GM20431 (cell line): ENCODE results near the gene VSIG1.

Source experiments
- in situ Hi-C: fragments of 300-500 bp; cut with MseI, MboI; formaldehyde crosslinking; loops from one replicate; pipeline ENCODE4 v1.15.0; 2020; ENCODE audit warnings: low sequenced_read_pairs; ENCODE audit not compliant: unreplicated experiment

Gene VSIG1

DNA sequence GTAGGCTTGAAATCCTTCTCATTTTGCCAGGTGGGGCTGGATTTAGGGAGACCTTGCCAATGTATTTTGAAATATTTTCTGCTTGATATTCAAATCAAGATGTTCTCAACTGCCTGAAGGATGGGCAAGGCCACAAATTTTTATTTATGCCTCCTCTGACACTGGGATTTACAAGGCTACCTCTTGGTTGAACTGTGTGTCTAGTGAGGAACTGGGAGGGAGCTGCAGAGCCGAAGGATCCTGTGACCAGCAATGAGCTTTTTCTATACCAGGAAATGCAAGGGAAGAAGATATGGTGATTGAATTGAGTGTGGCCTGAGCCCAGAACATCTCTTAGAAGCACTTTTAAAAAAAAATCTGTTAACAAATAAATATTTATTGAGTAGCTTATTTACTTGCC, 14.9 kb downstream of the VSIG1 start:
- in situ Hi-C loops: no loop called here

DNA sequence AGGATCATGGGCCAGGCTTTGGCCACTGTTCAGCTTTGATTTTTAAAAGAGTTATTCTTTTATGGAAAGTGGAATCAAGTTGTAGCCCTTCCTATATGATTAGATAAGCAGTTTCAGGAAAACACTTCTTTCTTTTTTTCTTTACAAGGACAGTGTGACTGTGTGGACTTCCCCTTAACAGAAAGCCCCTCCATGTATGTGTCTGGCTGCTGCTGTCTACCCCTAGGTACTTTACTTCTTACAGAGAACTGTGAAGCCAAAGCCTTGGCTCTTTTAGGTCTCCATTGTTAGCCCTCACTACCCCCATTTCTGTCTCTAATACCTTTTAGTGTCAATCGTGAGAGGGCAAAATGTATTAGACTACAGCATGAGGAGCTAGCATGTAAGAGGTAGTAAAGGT, 19.1 kb downstream of the VSIG1 start:
- in situ Hi-C loops: no loop called here

DNA sequence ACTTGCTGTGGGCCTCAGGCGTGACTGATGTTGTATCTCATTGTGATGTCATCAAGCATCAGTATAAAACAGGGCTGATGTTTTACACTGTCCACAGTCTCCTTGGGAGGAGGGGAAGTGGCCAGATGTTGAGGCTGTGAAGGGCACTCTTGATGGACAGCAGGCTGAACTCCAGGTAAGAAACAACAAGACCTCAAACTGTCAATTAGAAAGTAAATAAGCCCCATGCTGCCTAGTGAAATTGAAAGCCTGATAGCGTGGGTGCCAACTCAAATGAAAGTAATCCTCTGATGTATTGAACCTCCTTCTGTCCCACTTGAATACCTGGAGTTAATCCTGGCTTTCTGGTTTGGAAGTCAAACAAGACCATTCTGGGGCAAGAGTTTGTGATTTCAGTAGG, 19.7 kb downstream of the VSIG1 start:
- in situ Hi-C loops: no loop called here

DNA sequence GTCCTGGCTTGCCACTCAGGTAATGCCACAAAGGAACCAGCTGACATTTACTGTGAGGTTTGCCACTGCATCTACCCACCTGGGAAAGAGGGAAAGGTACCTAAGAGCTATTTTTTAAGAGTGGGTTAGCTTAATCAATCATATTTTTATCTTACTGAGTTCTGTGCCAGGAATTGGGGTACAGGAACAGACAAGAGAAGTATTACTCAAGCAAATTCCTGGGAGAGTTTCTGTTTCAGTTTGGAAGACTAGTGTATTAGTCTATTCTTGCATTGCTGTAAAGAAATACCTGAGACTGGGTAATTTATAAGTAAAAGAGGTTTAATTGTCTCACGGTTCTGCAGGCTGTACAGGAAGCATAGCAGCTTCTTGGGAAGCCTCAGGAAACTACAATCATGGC, 23.3 kb downstream of the VSIG1 start:
- in situ Hi-C loops: no loop called here

DNA sequence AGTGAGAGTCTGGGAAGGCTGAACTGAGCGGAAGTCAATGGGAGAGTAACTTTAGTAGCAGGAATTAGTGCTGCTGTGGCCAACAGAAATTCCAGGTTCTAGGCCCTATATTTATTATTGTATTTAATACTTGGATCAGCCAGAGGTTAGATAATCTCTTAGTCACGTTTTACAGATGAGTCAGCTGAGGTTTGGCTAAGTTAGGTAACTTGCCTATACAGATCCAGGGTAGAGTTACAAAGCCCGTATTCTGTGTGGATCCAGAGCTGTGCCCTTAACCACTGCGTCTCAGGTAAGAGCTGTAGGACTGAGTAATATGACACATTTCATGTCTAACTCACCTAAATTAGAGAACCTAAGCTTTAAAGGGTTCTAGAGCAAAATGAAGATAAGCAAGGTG, 26.0 kb downstream of the VSIG1 start:
- in situ Hi-C loops: no loop called here

DNA sequence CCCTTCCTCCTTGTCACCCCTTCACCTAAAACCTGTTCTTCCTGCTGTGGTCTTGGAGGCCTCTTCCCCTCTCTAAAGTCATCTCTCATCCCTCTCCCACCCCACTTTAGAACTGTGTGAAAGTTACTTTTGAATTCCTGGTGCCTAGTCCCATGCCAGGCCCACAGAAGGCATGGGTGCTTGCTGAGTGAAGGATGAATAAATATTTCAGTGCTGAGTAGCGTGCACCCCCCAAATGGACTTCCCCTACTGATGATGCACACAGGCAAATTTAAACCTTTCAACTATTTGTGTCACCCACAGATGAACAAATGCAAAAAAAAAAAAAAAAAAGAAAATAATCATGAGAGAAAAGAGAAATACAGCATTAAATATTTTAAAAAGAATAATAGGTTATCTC, 26.7 kb downstream of the VSIG1 start:
- in situ Hi-C loops: no loop called here

DNA sequence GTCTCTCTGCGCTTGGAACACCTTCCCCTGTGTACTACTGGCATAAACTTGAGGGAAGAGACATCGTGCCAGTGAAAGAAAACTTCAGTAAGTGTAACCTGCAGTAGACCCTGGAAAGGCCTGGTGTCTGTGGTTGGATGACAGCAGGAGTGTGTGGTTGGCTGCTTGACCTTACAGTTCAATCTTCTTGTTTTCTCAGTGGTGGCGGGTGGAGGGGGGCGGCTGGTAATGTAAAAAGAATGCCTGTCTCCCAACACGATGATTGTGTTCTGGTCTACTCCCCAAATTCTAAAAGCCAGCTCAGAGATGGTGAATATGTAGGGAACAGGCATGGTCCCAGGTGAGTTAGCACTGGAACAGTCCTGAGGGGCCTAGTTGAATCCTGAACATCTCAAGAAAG, 27.9 kb downstream of the VSIG1 start:
- in situ Hi-C loops: no loop called here

DNA sequence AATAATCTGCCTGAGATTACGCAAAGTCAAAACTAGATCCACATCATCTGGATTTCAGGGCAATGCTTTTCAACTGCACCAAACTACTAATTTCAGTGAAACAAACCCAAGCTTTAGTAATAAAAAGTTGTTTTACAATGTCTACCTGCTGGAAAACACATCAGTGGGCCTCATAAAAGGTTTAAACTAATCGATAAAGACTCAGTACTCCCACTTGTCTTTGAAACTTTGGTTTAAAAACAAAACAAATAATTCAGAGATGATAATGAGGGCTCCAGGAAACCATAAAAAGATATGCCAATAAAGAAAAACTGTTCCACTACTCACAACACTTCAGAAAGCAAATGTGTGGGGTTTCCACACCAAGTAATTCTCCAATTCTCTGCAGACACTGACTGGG, 36.2 kb downstream of the VSIG1 start:
- in situ Hi-C loops: no loop called here

DNA sequence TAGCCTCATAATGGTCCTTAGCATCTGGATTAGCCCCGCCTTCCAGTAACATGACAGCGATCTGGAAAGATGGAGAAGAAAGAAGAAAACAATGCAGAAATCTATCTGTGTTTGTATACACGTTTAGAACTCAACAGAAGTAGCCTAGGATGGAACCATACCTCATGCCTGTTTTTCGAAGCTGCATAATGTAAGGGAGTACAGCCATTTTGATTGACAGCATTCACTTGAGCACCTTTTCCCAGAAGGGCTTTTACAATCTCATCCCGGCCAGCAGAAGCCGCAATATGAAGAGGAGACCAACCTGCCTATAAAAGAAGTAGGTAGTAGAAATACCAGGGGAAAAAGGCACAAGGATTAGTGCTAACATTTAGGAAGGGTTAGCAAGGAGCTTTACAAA, 42.9 kb downstream of the VSIG1 start:
- in situ Hi-C loops: no loop called here

DNA sequence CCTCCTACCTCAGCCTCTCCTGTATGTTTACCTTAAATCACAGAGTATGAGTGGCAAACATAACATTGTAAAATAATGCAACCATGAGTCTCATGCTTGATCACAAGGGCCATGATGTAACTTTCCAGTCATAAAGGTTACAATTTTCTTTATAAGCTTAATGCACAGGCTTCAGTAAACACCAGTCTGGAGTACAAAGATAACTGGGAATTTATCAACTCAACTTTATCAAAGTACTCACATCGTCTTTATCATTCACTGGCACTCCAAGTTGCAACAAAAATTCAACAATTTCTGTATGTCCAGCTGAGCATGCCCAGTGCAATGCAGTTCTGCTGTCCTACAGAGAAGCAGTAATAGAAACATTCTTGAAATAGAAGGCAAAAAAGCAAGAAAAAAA, 43.6 kb downstream of the VSIG1 start:
- in situ Hi-C loops: no loop called here

DNA sequence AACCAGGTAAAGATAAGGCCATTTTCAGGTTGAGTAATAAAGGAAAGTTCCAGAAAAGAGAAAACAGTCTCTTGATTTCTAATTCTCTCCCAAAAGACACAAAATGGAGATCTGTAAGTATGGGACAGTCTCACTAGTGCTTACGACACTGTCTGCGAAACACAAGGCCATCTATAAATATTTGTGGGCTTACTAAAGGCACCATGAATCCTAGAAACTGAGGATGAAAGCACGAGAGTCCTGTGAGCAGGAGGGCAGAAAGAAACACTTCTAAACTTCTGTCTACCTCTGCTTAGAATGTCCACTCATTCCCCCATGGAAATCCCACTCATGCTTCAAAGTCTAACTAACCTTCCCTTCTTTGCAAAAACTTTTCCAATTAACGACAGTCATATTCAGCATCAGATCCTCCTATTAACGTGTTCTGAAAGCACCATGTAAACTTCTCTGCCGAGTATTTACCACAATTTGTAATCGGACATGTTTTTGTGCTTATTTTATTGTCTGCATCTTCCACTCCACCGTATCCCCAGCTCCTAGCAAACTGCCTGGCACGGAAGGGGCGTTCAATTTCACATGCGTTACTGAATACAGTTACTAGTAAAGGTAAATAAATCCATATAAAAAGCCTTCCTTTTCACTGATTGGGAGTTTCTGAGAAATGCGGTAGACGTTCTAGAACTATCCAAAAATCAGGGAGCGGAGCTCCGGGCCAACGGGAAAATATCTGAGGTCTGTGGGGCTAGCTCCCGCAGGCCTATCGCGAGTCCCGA, 45.8 kb downstream of the VSIG1 start:
- in situ Hi-C loops: no loop called here

DNA sequence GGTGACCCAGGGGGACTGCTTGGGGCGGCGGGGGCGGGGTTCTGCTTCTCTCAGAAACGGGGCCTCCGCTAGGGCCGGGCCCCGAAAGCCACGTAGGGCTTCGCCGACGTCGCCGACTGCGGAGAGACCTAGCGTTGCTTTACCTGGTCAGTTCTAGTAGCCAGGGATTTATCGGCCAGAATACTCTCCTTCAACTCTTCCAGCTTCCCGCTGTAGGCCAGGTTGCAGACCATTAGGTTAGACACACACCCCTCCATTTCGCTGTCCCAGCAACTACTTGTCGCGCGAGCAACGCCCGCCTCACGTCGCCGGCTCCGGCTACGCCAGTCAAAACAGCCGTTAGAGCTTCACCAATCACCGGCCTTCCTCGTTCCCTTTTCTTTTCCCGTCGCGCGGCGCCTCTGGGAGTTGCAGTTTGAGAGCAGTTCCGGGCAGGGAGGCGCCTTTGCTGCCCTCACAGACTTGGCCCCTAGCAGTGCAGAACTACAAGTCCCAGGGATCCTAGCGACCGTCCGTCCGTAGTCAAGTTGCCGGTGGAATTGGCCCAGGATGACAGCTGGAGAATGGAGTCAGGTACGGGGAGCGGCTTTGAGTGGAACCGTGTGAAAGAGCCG, 46.5 kb downstream of the VSIG1 start, which contains the start of the genes ATG4A and PSMD10:
ATG4A (plus strand) TSS at position 515 of the 614 bp plus-strand sequence; CDS start at position 564, 49 bp downstream.
PSMD10 (minus strand) TSS at position 279 of the 614 bp plus-strand sequence; CDS start at position 257, 22 bp downstream.
- in situ Hi-C loops: no loop called here

DNA sequence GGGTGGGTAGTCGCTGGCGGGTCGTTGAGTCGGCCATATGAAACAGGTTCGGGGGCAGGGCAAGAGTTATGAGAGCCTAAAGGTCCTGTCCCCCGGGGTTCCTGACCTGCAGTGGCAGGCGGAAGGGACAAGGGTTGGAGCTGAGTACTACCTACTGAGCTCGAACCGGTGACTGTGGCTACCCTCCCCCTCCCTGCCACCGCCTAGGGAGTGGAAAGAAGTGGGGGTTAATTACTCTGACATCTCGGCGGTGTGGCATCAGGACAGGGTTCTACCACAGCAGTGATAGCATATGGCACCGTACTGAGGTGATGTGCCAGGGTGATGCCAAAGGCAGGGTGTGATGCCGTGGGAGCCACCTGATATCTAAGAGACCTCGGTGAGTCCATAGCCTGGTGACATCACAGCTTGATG, 47.0 kb downstream of the VSIG1 start:
- in situ Hi-C loops: no loop called here

DNA sequence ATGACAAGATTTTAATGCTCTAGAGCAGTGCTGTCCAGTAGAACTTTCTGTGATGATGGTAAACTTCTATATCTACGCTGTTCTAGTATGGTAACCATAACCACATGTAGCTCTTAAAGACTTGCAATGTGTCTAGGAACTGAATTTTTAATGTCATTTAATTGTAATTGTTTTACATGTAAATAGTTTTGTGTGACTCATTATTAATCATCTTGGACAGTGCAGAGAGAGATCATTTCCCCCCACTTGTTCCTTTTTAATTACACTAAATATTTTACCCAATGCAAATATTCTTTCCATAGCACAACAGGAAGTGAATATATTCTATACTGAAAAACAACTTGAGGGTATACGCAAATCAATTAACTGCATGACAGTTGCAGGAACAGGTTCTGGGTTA, 52.5 kb downstream of the VSIG1 start:
- in situ Hi-C loops: no loop called here

DNA sequence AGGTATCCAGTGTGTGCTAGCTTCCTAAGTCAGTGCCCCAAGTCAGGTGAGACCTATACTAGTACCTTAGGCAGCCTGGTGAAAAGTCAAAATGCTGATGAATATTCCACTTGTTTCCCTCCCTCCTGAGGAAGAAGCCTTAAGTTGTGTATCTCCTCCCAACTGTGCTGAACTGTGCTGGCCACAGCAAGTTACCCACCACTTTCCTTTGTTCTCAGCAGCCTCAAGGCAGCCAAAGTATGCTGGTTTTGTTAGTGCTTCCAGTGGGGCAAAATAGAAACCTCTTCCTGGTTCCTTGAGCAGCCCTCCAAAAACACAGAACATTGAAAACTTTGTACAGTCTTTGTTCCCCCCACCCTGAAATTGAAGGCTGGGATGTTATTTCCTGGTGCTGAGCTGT, 60.6 kb downstream of the VSIG1 start:
- in situ Hi-C loops: no loop called here

DNA sequence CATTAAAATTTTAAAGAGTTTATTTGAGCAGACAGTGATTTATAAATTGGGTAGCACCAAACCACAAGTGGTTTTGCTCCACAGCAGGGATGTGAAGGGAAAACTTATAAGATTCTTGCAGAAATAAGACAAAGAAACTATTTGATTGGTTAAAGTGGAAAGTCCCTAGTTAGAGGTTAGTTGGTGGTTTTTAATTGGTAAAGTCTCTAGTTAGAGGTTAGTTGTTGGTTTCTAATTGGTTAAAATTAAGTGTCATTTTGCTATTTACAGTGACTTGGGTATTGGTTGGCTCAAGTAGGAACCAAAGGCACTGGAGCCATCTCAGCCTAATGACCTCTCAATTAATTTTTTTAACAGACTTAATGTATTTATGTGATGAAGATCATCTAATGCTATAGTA, 69.7 kb downstream of the VSIG1 start:
- in situ Hi-C loops: no loop called here

DNA sequence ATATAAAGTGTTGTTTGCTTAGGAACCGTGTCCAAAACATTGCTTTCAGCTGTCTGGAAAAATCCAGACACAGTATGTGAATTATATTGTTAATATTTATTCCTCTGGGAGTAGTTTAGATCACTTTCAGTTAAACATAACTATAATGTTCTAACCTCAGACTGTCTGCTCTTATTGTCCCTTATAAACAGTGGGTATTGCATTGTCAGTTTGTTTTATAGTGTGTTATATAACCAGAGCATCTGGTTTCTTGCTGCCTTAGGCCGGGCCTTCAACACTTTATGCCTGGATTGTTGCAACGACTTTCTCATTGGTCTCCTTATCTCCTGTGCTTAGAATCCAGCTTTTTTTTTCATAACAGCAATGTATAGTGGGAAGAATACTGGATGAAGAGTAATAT, 73.1 kb downstream of the VSIG1 start:
- in situ Hi-C loops: no loop called here

DNA sequence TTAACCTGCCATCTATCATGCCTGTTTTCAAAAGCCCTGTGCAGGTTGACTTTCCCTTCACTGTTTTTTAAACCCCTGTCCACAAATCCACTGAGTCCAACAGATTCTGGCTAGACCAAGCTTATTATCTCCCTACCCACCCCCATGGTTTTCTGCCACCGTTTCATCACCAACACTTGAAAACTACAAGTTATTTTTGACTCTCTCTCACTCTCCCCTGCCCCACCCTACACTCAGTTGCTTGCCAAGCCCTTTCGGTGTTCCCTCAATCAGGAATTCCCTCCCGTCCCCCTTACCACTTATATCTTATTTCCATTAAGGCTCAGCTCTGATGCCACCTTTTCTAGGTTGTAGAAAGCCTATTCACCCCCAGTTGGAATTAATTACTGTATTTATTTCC, 76.4 kb downstream of the VSIG1 start:
- in situ Hi-C loops: no loop called here

DNA sequence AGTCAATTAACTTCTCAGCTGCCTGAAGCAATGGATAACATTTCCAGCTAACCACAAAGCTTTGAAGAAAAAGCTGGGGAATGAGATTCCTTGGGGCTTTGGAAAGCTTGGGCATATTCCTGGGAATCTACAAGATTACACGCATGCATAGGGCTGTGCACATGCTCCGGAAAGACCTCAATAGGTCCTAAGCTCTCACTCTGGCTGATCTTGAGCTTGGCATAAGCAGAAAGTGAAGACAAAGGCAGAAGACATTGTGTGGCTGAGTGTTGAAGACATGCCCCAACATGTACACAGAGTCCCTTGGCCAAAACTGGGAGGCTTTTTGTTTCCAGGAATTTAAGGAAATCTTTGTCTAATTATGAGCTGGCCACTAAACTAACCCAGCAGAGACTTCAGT, 77.9 kb downstream of the VSIG1 start:
- in situ Hi-C loops: no loop called here

DNA sequence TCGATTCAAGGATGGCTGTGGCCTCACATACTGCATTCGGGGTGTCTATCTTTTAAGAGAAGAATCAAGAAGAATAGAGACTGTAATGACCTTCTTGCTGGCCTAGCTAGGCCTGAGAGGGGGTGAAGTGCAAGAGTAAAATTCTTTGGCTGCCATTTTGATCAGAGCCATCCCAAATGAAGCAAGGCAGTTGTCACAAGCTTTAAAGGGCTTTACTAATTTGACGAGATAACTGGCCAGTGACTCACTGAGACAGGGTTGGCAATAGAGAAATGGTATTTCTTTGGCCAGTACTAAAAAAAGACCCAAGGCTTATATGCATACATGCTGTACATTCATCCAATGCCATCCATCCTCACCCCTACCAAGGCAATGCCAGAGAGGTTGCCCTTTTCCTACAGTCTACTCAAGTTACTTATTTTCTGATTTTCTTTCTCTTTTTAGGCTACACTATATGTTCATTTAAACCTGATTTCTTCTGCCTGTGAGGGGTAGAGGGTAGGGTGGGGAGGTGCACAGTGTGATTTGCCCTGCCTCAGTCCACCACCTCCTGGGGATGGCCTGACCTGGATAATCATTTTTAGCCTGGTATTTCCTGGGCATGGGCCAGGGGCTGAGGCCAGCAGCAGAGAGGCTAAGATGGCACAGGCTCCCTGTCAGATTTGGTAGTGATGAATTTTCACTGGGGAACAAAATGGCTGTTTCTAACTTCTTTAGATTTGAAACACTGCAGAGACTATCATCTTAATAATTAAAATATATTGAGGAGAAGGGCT, 78.9 kb downstream of the VSIG1 start:
- in situ Hi-C loops: no loop called here

DNA sequence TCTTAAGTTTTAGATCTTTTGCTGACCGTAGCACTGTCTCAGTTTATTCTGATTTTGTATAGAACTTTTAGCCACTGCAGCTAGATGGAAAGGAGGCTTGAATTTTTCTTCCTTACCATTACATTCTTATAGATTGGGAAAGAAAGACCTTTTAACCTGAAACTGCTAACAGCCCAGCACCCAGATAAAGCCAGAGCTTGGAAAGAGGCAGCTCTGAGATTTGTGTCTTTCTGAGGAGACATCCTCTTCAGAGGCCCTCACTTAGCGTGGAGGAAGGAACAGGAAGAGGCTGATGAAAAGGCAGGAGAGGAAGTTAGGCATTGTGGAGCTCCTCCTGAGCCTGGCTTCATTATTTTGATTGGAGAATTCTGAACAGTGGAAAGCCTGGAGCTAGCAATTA, 81.8 kb downstream of the VSIG1 start:
- in situ Hi-C loops: no loop called here
